Stimulated activated CD8-positive, alpha-beta memory T cell treated with anti-CD3 and anti-CD28 coated beads, Interleukin-12 subunit alpha, Interleukin-12 subunit beta, amount 100 ng/mL, for 1 hour (primary cell): Measurements from ENCODE around the gene GLB1L.

Experiments used
- DNase-seq: peaks from one replicate; pipeline ENCODE4 v3.0.0-alpha.2; 2020; ENCODE audit warnings: low read depth

The GLB1L gene

GRCh38 chr2:219252900-219253752 lies 7.9 kb upstream of the GLB1L start, which contains the start of gene TUBA4B:
Gene TUBA4B (plus strand): TSS chr2:219253243. CDS start chr2:219253408, 165 bp downstream.
- peak; percentile 15 for DNase-seq

DNA sequence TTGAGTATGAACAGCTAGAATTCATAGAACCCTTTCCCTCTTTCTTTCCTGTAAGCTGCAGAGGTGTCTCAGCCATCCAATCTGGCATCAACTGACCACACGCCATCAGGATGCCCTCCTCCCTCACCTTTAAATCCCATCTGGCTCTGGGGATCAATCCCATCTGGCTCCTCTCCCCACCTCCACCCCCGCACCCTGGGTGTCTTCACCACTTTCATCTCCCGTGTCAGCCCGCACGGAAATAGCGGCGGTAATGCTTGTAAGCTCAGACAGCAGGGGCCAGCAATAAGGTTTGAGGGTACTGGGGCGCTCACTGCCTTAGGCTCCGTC lies 7.3 kb upstream of the GLB1L start:
- DNase-seq = no peak

- DNase-seq = no peak
Observed at GRCh38 chr2:219252084-219252483, 6.8 kb upstream of the GLB1L start.

DNA sequence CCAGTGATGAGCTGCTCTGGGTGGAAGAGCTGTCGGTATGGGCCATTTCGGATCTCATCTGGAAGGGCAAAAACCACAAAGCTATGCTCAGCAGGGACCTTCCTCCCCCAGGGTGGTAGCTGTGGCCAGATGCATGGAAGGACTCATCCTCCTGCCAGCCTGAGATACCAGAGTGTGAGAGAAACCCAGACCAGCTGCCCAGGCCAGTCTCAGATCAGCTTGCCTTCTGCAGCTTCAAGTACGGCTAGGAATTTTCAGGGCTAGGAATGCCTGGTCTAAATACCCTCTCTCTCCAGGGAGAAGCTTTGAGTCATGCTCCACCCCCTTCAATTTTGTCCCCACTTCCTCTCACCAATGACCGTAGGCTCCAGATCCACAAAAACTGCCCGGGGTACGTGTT lies 6.4 kb upstream of the GLB1L start:
- no peak for DNase-seq

DNA sequence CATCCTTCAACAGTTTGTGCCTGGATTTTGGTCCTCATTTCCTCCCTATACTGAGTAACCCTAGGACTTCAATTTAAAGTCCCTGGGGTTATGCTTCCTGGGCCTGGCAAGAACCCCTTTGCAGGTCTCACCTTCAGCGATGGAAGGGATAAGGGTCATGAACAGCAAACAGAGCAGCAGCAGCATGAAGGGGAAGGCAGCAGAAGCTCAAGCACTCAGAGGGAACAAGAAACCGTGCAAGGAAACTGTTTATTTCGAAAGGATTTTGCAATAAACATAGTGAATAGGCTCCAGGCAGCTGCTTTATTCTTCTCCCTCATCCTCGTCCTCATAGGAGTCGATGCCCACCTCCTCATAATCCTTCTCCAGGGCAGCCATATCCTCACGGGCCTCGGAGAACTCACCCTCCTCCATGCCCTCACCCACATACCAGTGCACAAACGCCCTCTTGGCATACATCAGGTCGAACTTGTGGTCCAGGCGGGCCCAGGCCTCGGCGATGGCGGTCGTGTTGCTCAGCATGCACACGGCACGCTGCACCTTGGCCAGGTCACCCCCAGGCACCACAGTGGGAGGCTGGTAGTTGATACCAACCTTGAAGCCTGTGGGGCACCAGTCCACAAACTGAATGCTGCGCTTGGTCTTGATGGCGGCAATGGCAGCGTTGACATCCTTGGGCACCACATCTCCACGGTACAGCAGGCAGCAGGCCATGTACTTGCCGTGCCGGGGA lies 5.0 kb upstream of the GLB1L start:
- DNase-seq = no peak

- no peak for DNase-seq
Observed at GRCh38 chr2:219249203-219249980, 4.1 kb upstream of the GLB1L start.

DNA sequence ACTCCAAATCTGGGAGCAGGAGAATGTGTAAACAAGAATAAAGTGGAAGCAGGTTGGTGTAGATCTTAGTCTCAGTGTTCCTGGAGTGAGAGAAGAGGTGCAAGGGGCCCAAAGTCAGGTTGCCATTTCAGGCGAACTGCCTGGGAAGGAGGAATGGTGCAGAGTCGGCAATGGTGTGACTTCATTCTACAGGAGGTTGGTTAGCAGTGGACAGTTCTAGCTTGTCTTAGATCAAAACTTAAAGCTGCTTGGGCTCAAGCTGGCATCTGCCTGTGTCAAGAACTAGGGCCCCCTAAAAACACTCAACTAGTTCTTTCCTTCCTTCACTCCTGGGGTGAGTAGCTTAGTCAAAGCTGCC lies 3.6 kb upstream of the GLB1L start:
- no peak for DNase-seq

GRCh38 chr2:219247678-219248642 lies 2.7 kb upstream of the GLB1L start:
- DNase-seq = no peak

- no peak for DNase-seq
Observed at GRCh38 chr2:219246559-219246958, 1.3 kb upstream of the GLB1L start.

- DNase-seq = no peak
Observed at GRCh38 chr2:219245899-219246230, 621 bp upstream of the GLB1L start.

GRCh38 chr2:219244789-219245147 lies 476 bp downstream of the GLB1L start:
- no peak for DNase-seq

DNA sequence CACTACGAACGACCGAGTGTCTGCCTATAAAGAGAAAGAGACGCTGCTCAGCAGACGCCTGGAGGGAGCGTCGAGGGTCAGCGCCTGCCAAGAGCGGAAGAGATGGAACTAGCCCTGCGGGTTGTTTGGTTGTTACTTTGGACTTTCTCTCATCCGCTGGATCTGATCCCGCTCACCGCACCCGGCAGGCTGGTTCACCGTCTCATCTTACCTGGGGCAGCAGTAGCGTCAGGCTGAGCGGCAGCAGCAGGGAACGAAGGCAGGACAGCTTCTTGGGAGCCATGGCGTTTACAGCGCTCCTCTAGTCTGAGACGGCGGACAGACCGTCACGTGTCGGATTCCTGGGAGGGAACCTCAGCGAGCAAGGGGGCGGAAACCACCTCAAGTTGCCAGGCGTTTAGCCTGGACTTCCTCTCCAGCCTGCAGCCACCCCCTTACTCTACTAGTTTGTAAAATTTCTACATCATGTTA lies 1.9 kb downstream of the GLB1L start:
- DNase-seq = no peak

- no peak for DNase-seq
Observed at GRCh38 chr2:219234331-219234730, 10.9 kb downstream of the GLB1L start.

DNA sequence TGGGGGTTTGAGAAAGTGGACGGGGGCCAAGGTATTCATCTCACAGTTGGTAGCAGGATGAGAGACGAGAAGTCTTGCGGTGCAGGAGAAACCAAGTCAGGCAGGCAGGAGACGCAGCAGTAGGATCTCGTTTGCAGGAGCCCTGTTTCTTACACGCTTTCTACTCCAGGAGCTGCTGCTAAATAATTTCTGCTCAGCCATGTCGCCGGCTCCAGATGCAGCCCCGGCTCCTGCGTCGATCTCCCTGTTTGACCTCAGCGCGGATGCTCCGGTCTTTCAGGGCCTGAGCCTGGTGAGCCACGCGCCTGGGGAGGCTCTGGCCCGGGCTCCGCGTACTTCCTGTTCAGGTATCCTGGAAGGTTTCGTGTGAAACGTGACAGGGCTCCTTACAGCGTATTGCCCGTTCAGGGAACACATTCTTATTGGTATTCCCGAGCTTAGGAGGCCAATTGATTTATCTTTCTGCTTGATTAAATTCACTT lies 15.1 kb downstream of the GLB1L start:
- no peak for DNase-seq

DNA sequence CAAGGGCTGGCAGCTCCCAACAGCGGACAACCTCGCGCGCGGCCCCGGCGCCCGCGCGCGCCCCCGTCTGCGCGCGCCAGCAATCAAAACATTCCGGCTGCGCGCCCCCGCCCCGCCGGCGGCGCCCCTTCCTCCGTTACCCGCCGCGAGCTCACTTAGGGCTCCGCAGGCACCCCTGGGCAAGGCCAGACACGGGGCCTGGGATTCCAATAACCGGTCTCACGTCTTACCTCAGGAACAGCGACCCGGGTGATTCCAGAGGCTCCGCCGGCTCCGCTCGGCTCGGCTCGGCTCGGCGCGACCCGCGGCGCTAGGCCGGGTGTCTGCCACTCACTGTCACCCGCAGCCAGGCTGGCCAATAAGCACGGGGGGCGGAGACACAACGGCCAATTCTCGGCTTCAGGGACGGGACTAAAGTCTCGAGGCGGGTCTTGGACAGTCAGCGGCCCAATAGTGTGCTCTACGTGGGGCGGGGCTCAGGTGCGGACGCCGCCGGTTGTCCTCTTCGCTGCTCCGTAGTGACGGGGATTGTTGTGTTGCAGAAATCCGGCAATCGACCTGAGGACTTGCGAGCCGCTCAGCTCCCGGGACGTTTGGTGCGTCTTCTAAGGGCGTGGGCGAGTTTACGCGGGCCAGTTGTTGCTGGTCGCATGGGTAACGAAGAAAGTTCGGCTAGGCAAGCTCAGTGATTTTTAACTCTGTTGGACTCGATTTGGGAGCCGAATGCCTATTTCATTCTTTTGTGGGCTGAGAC lies 15.8 kb downstream of the GLB1L start, which contains the start of the genes ANKZF1 and ATG9A:
TSS of gene ANKZF1 (plus strand) at position 502 of the 754 bp plus-strand sequence. CDS start 452 bp downstream, outside the sequence.
TSS of gene ATG9A (minus strand) at position 332 of the 754 bp plus-strand sequence. CDS start 1,612 bp downstream, outside the sequence.
- DNase-seq = peak; percentile 96

DNA sequence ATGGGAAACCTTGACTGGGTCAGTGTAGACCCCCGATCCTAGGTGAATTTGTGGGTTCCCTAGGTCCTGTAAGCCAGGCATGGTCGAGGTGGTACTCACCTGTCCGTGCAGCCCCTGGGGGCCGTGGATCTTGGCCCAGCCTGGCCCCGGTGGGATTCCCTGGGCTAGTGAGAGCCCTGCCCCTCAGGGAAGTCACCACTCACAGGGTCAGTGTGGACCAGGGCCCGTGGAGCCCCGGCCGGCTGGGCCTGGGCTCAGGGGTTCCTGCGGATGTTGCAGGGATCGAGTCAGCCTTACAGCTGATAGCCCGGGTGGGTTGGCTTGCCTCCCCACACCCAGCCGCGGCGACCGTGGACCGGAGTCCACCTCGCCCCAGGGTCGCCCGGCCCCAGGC lies 16.3 kb downstream of the GLB1L start:
- DNase-seq = no peak

DNA sequence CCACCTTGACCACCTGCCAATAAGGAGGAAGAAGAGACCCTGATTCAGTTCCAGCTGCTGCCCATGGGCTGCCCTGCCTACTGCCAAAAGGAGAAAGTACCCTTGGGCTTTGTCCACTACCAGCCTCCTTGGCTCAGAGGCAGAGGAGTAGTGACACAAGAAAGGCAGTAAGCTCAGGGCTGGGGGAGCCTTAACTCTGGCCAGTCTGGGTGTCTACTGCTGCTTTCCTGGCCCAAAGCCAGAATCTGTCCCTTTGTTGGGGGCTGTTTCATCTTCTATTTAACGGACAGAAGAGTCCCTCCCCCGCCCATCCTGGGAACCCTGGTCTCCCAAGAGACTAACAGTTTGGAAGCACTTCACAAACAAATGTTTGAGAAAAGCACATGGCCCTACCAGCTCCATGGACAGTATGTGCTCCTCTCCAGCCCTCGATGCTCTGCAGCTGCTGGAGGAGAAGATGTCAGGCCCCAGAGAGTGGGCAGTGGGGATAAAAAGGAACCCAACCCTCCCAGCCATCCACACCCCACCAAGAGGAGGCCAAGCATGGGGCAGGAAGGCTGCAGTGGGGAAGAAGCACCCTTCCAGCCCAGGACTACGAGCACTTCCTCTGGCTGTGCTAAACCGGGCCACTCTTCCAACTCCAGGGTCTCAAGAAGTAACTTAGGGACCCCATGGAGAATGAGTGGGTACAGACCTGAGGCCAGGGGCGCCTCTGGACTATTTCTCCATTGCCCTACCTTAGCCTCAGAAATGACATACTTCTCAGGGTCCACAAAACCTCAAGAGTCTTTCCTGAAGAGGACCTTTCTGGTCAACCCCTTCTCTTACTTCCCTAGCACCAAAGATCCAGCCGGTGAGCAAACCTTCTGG lies 17.0 kb downstream of the GLB1L start:
- no peak for DNase-seq

DNA sequence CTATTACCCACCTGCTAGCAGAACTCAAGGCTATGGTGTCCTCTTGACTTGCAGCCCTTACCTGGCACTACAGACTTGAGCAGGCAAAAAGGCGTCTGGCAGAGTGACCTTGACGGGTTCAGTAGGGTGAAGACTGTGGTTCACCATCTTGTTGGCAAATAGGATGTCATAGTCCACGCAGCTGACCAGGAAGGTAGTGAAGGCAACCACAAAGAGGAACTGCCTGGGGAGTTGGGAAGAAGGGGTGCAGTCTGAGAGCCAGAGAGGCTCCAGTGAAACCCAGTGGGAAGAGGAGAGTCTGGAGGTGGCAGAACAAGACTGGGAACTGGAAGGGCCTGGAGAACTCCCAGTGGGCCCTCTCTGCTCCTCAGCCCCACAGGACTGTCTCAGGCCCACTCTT lies 19.9 kb downstream of the GLB1L start:
- no peak for DNase-seq

- DNase-seq = no peak
Observed at GRCh38 chr2:219223831-219224610, 21.2 kb downstream of the GLB1L start.
